HepG2 (cell line): ENCODE results near the gene PIM1. TPM values are rescaled to one million over a fixed set of nuclear protein-coding genes. Genes with fewer than 3 reads are reported as not detected.

Experiments
- ATAC-seq: fragments of 200-7000 bp; cut with Tn5 transposase; 3 replicates; pipeline ENCODE4 v1.9.1; 2020; ENCODE audit warnings: mild to moderate bottlenecking, moderate library complexity
- BruUV-seq: library from RNA; stranded (reverse); fragments of 400-500 nt; replicated peaks from 2 replicates; lab custom pipeline; 2021; lab: Mats Ljungman, UMichigan
- CTCF ChIA-PET: fragments of 300-600 bp; formaldehyde crosslinking; extraction: SDS; loops from one replicate; lab custom pipeline; 2021; ENCODE audit warnings: low total read pairs, inconsistent platforms, low intra/inter-chr PET ratio; lab: Yijun Ruan, JAX
- POLR2A ChIA-PET: fragments of 350-600 bp; sonication (Branson Sonifier 250); formaldehyde crosslinking; loops from one replicate; lab custom pipeline; 2020; ENCODE audit warnings: antibody characterized with exemption, inconsistent platforms; lab: Yijun Ruan, JAX
- DNase-seq: peaks from one replicate; pipeline ENCODE4 v3.0.0-alpha.2; 2015; ENCODE audit warnings: low spot score
- FAIRE-seq: peaks from 3 replicates; lab custom pipeline; 2011; peaks lifted over from hg19 to GRCh38; lab: Jason Lieb, UNC
- H2AFZ ChIP-seq: one replicate; pipeline ENCODE4 v1.6.1; 2011; ENCODE audit warnings: low read length, inconsistent platforms
- H3K27ac ChIP-seq: fragments of 300-600 bp; 3 replicates; pipeline ENCODE4 v1.8.0; 2011; ENCODE audit warnings: mixed run types, mild to moderate bottlenecking, mixed read lengths, low read length, inconsistent platforms; ENCODE audit not compliant: insufficient read depth; ENCODE audit errors: extremely low read length
- H3K27me3 ChIP-seq, 2 experiments: fragments of 200-600 bp in 1 of 2; 2 replicates in 1 of 2; 3 replicates in 1 of 2; pipeline versions ENCODE4 v1.6.0 to v1.8.0; 2011; ENCODE audit warnings: low read length in 2 of 2, mild to moderate bottlenecking in 2 of 2, moderate library complexity in 2 of 2, inconsistent platforms in 1 of 2; ENCODE audit not compliant: insufficient read depth in 2 of 2, control insufficient read depth in 1 of 2
- H3K36me3 ChIP-seq, 2 experiments: fragments of 200-600 bp in 1 of 2; replicated peaks in 1 of 2; 2 replicates in 1 of 2; 3 replicates in 1 of 2; pipeline versions ENCODE4 v1.5.1 to v1.8.0; 2011; ENCODE audit warnings: low read length in 2 of 2, inconsistent platforms in 1 of 2; ENCODE audit not compliant: insufficient read depth in 2 of 2, control insufficient read depth in 1 of 2
- H3K4me1 ChIP-seq: 2 replicates; pipeline ENCODE4 v1.5.1; 2012; ENCODE audit warnings: low read length, inconsistent platforms; ENCODE audit not compliant: insufficient read depth
- H3K4me2 ChIP-seq: 2 replicates; pipeline ENCODE4 v1.6.0; 2011; ENCODE audit warnings: low read depth, low read length, inconsistent platforms
- H3K4me3 ChIP-seq, 3 experiments: fragments of 200-600 bp in 1 of 3; sonication (generic), shearing (Covaris generic) in 1 of 3; replicated peaks in 1 of 3; 2 replicates each; pipeline ENCODE4 v1.5.1; 2011 to 2016; ENCODE audit warnings: low read length in 3 of 3, inconsistent platforms in 2 of 3, low read depth in 2 of 3, mild to moderate bottlenecking in 2 of 3, control low read depth in 1 of 3, mixed read lengths in 1 of 3; ENCODE audit not compliant: insufficient read depth in 1 of 3
- H3K79me2 ChIP-seq: one replicate; pipeline ENCODE4 v1.6.1; 2011; ENCODE audit warnings: low read length, inconsistent platforms; ENCODE audit not compliant: insufficient read depth
- H3K9ac ChIP-seq: 2 replicates; pipeline ENCODE4 v1.6.0; 2011; ENCODE audit warnings: mild to moderate bottlenecking, low read depth, low read length, inconsistent platforms; ENCODE audit not compliant: insufficient read depth
- H3K9me3 ChIP-seq: 2 replicates; pipeline ENCODE4 v1.5.1; 2012; ENCODE audit warnings: mild to moderate bottlenecking, low read length
- H4K20me1 ChIP-seq: 2 replicates; pipeline ENCODE4 v1.6.0; 2011; ENCODE audit warnings: inconsistent platforms, mild to moderate bottlenecking, low read length, moderate library complexity; ENCODE audit not compliant: insufficient read depth
- GATAD2A ChIP-seq: IDR thresholded peaks from 2 replicates; pipeline ENCODE4 v1.6.1; 2016
- MBNL3 ChIP-seq: fragments of 250-450 bp; sonication (Bioruptor Pico); conservative IDR thresholded peaks from 2 replicates; pipeline ENCODE4 v1.8.0; 2022; ENCODE audit warnings: mild to moderate bottlenecking, inconsistent platforms
- PPARG ChIP-seq: conservative IDR thresholded peaks from 2 replicates; pipeline ENCODE4 v1.6.1; 2016; ENCODE audit warnings: missing biosample characterization, missing genetic modification reagents
- SNAI1 ChIP-seq: sonication (generic); formaldehyde crosslinking; IDR thresholded peaks from 2 replicates; pipeline ENCODE4 v1.5.0; 2020; ENCODE audit warnings: mild to moderate bottlenecking, missing genetic modification reagents, borderline replicate concordance
- ZNF260 ChIP-seq: sonication (generic); formaldehyde crosslinking; IDR thresholded peaks from 2 replicates; pipeline ENCODE4 v1.4.0; 2020; ENCODE audit warnings: missing genetic modification reagents, low read depth, mild to moderate bottlenecking, borderline replicate concordance
- ZNF670 ChIP-seq: sonication (generic); formaldehyde crosslinking; IDR thresholded peaks from 2 replicates; pipeline ENCODE4 v1.8.0; 2022; ENCODE audit warnings: mild to moderate bottlenecking, missing genetic modification reagents, borderline replicate concordance
- WGBS: methylation state at CpG from one replicate; pipeline ENCODE4 v1.1.6; 2017; ENCODE audit warnings: low lambda C conversion rate; 5-methylcytosine and 5-hydroxymethylcytosine counted together
- in situ Hi-C: cut with HindIII; loops from 2 replicates; pipeline ENCODE4 v1.10.0; 2017; ENCODE audit warnings: low pct_unique_long_range_greater_than_20kb; ENCODE audit not compliant: extremely low pct_ligation_motif_present
- intact Hi-C: fragments of 100-400 bp; cut with micrococcal nuclease; formaldehyde crosslinking; loops from one replicate; pipeline ENCODE4 v1.10.0; 2022; ENCODE audit not compliant: unreplicated experiment
- polyA plus RNA-seq, 8 experiments: library from polyadenylated mRNA; depleted of rRNA in 3 of 8; stranded (reverse) in 7 of 8; unstranded in 1 of 8; fragments of >200 nt; fragmentation: Illumina TruSeq in 4 of 8; extraction: Trizol in 4 of 8; gene quantifications; 2 replicates each; pipeline versions ENCODE4 v1.2.1 to v1.2.3, GENCODE V29; 2011 to 2016; ENCODE audit warnings: low read depth in 4 of 8, missing spikeins in 1 of 8, mixed read lengths in 1 of 8; ENCODE audit not compliant: insufficient read depth in 1 of 8
- total RNA-seq, 5 experiments: library from RNA; depleted of rRNA; stranded (reverse); fragments of >200 nt; fragmentation: Illumina TruSeq; extraction: Trizol; gene quantifications; 2 replicates each; pipeline ENCODE4 v1.2.3, GENCODE V29; 2016; ENCODE audit warnings: low read depth in 1 of 5
- TF ChIP-seq, protein P1 (sequence below): sonication (generic); formaldehyde crosslinking; IDR thresholded peaks from 2 replicates; pipeline ENCODE4 v1.8.1; 2023; ENCODE audit warnings: mild to moderate bottlenecking, missing genetic modification reagents
- TF ChIP-seq, protein P2 (sequence below): sonication (generic); formaldehyde crosslinking; conservative IDR thresholded peaks from 2 replicates; pipeline ENCODE4 v1.8.0; 2022; ENCODE audit warnings: mild to moderate bottlenecking, moderate library complexity, missing genetic modification reagents

PIM1 gene
- total and polyA plus RNA-seq, 2 of the 13 experiments (the other 11 are each of a cell fraction or from before 2014, with no cell fraction given): 29.4 to 117 TPM

- peaks cover 80% of the 10 kb centered on the region for H3K4me1 ChIP-seq
- no peaks in the 10 kb centered on the region for H3K27me3 ChIP-seq
- ChIA-PET POLR2A (interaction anchor here (5.4 to 8.1 kb wide), 2 partner anchors 12 to 48 kb away, joined by 34 to 88 read pairs; partner anchors contain the start of gene PIM1), CTCF (no interaction called here)
- in situ Hi-C loops: no loop called here
- no peak overlapping the region for H3K4me3 ChIP-seq
- no peak overlapping the region for H3K27ac ChIP-seq
- BruUV-seq: no TSS peak
- no peaks in the 10 kb centered on the region for H4K20me1 ChIP-seq
- TF ChIP-seq, protein P1, sequence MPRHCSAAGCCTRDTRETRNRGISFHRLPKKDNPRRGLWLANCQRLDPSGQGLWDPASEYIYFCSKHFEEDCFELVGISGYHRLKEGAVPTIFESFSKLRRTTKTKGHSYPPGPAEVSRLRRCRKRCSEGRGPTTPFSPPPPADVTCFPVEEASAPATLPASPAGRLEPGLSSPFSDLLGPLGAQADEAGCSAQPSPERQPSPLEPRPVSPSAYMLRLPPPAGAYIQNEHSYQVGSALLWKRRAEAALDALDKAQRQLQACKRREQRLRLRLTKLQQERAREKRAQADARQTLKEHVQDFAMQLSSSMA (CRISPR knock-in tag): no peak
- TF ChIP-seq ZNF260 (CRISPR knock-in tag): no peak
- no peak for TF ChIP-seq MBNL3 (CRISPR knock-in tag)
- no peak for TF ChIP-seq PPARG (CRISPR knock-in tag)
- TF ChIP-seq ZNF670 (CRISPR knock-in tag): 0 out of 2 replicates have a peak, but pooled peaks have one; percentile 7
- TF ChIP-seq SNAI1 (CRISPR knock-in tag): no peak
- no peak for TF ChIP-seq GATAD2A (CRISPR knock-in tag)
- TF ChIP-seq, protein P2, sequence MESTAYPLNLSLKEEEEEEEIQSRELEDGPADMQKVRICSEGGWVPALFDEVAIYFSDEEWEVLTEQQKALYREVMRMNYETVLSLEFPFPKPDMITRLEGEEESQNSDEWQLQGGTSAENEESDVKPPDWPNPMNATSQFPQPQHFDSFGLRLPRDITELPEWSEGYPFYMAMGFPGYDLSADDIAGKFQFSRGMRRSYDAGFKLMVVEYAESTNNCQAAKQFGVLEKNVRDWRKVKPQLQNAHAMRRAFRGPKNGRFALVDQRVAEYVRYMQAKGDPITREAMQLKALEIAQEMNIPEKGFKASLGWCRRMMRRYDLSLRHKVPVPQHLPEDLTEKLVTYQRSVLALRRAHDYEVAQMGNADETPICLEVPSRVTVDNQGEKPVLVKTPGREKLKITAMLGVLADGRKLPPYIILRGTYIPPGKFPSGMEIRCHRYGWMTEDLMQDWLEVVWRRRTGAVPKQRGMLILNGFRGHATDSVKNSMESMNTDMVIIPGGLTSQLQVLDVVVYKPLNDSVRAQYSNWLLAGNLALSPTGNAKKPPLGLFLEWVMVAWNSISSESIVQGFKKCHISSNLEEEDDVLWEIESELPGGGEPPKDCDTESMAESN (CRISPR knock-in tag): 0 out of 2 replicates have a peak, but pooled peaks have one; percentile 39
- peaks cover 3% of the 10 kb centered on the region for H3K79me2 ChIP-seq
- H3K4me2 ChIP-seq: no peak overlapping the region
- H3K9ac ChIP-seq: no peak overlapping the region
- ATAC-seq (no peak), DNase-seq (no peak), FAIRE-seq (no peak)
- H2AFZ ChIP-seq: no peak overlapping the region
- no peaks in the 10 kb centered on the region for H3K9me3 ChIP-seq
- 95% methylated on average over 5 of the region's 5 CpGs for WGBS
- no peaks in the 10 kb centered on the region for H3K36me3 ChIP-seq
- intact Hi-C loops: no loop called here
Measured at GRCh38 chr6:37122861-37123260, 47.1 kb upstream of the PIM1 start.
